HepG2 (cell line): ENCODE data around the gene SETD1A. TPM values are rescaled to one million over a fixed set of nuclear protein-coding genes. Genes with fewer than 3 reads are reported as not detected.

ENCODE experiments used
- AKNA ChIP-seq: sonication (generic); formaldehyde crosslinking; IDR thresholded peaks from 2 replicates; pipeline ENCODE4 v1.4.0; 2020; ENCODE audit warnings: missing genetic modification reagents, borderline replicate concordance
- CBFB ChIP-seq: sonication (generic); formaldehyde crosslinking; IDR thresholded peaks from 2 replicates; pipeline ENCODE4 v1.4.0; 2020; ENCODE audit warnings: missing genetic modification reagents
- ISL2 ChIP-seq: sonication (generic); formaldehyde crosslinking; IDR thresholded peaks from 2 replicates; pipeline ENCODE4 v1.5.0; 2020; ENCODE audit warnings: missing genetic modification reagents
- STAT6 ChIP-seq: sonication (generic); formaldehyde crosslinking; IDR thresholded peaks from 2 replicates; pipeline ENCODE4 v1.4.0; 2020; ENCODE audit warnings: missing genetic modification reagents, mild to moderate bottlenecking, borderline replicate concordance
- TAF15 ChIP-seq: fragments of 200-400 bp; formaldehyde crosslinking; IDR thresholded peaks from one replicate; pipeline ENCODE4 v1.6.1; 2018; ENCODE audit warnings: mild to moderate bottlenecking, low read depth, low read length; ENCODE audit not compliant: poor library complexity, severe bottlenecking
- USF2 ChIP-seq, 2 experiments: sonication (generic) in 1 of 2; formaldehyde crosslinking in 1 of 2; IDR thresholded peaks; 2 replicates each; pipeline versions ENCODE4 v1.5.1 to v1.6.1; 2011 to 2020; ENCODE audit warnings: borderline replicate concordance in 1 of 2, low read depth in 1 of 2, low read length in 1 of 2, mild to moderate bottlenecking in 1 of 2, missing genetic modification reagents in 1 of 2, moderate library complexity in 1 of 2
- ZMAT3 ChIP-seq: sonication (generic); formaldehyde crosslinking; conservative IDR thresholded peaks from 2 replicates; pipeline ENCODE4 v1.7.0; 2021; ENCODE audit warnings: missing genetic modification reagents
- ZNF17 ChIP-seq: sonication (generic); formaldehyde crosslinking; IDR thresholded peaks from 2 replicates; pipeline ENCODE4 v1.5.0; 2020; ENCODE audit warnings: mild to moderate bottlenecking, missing genetic modification reagents
- ZNF260 ChIP-seq: sonication (generic); formaldehyde crosslinking; IDR thresholded peaks from 2 replicates; pipeline ENCODE4 v1.4.0; 2020; ENCODE audit warnings: missing genetic modification reagents, low read depth, mild to moderate bottlenecking, borderline replicate concordance
- ZNF335 ChIP-seq: sonication (generic); formaldehyde crosslinking; IDR thresholded peaks from 2 replicates; pipeline ENCODE4 v1.4.0; 2020; ENCODE audit warnings: missing genetic modification reagents
- ZNF460 ChIP-seq: sonication (generic); formaldehyde crosslinking; IDR thresholded peaks from 2 replicates; pipeline ENCODE4 v1.5.1; 2020; ENCODE audit warnings: missing genetic modification reagents, mild to moderate bottlenecking, borderline replicate concordance
- ZNF512 ChIP-seq: sonication (generic); formaldehyde crosslinking; IDR thresholded peaks from 2 replicates; pipeline ENCODE4 v1.4.0; 2020; ENCODE audit warnings: mild to moderate bottlenecking, missing genetic modification reagents
- ZNF788 ChIP-seq: sonication (generic); formaldehyde crosslinking; IDR thresholded peaks from 2 replicates; pipeline ENCODE4 v1.5.0; 2020; ENCODE audit warnings: mild to moderate bottlenecking, missing genetic modification reagents, borderline replicate concordance
- ZNF790 ChIP-seq: sonication (generic); formaldehyde crosslinking; IDR thresholded peaks from 2 replicates; pipeline ENCODE4 v1.8.0; 2022; ENCODE audit warnings: missing genetic modification reagents, mild to moderate bottlenecking, borderline replicate concordance
- ZNF879 ChIP-seq: sonication (generic); formaldehyde crosslinking; IDR thresholded peaks from 2 replicates; pipeline ENCODE4 v1.8.1; 2023; ENCODE audit warnings: missing genetic modification reagents
- polyA plus RNA-seq, 8 experiments: library from polyadenylated mRNA; depleted of rRNA in 3 of 8; stranded (reverse) in 7 of 8; unstranded in 1 of 8; fragments of >200 nt; fragmentation: Illumina TruSeq in 4 of 8; extraction: Trizol in 4 of 8; gene quantifications; 2 replicates each; pipeline versions ENCODE4 v1.2.1 to v1.2.3, GENCODE V29; 2011 to 2016; ENCODE audit warnings: low read depth in 4 of 8, missing spikeins in 1 of 8, mixed read lengths in 1 of 8; ENCODE audit not compliant: insufficient read depth in 1 of 8
- total RNA-seq, 5 experiments: library from RNA; depleted of rRNA; stranded (reverse); fragments of >200 nt; fragmentation: Illumina TruSeq; extraction: Trizol; gene quantifications; 2 replicates each; pipeline ENCODE4 v1.2.3, GENCODE V29; 2016; ENCODE audit warnings: low read depth in 1 of 5

SETD1A gene
- total and polyA plus RNA-seq, 2 of the 13 experiments (the other 11 are each of a cell fraction or from before 2014, with no cell fraction given): 3.8 to 5.6 TPM

- TF ChIP-seq AKNA (CRISPR knock-in tag) (no peak), ZNF335 (CRISPR knock-in tag) (no peak), ZNF512 (CRISPR knock-in tag) (no peak), ZNF17 (CRISPR knock-in tag) (no peak), CBFB (CRISPR knock-in tag) (peak; percentile 79; the same call in 1 of the 2 replicates), ZMAT3 (CRISPR knock-in tag) (no peak; the same call in 1 of the 2 replicates), ZNF790 (CRISPR knock-in tag) (no peak), ISL2 (CRISPR knock-in tag) (no peak), ZNF788 (CRISPR knock-in tag) (no peak), USF2 (IDR thresholded peaks at IDR 0.05; ENCODE audit: low read depth, low read length) (no peak), USF2 (CRISPR knock-in tag; IDR thresholded peaks at IDR 0.05; ENCODE audit: borderline replicate concordance) (peak; percentile 72), ZNF879 (CRISPR knock-in tag) (0 out of 2 replicates have a peak, but pooled peaks have one; percentile 14), ZNF460 (CRISPR knock-in tag) (no peak), ZNF260 (no peak), STAT6 (CRISPR knock-in tag) (no peak), TAF15 (no peak)
Measured at GRCh38 chr16:30922960-30923535, 34.5 kb upstream of the SETD1A start (continued).
